Measurements from ENCODE around the gene GTF3C1.
"Not testable (repeated sequence)": the region's sequence is repeated elsewhere in the genome, so short reads cannot be mapped to it uniquely, and the experiment has no call there.

The GTF3C1 gene

GRCh38 chr16:27462846-27463682 lies 86.6 kb downstream of the GTF3C1 start:
- no peak for DNase-seq (ENCODE audit: low read depth in 2 of 2)

- no peak for DNase-seq (ENCODE audit: low read depth in 2 of 2)
These were observed 87.4 kb downstream of the GTF3C1 start for GRCh38 chr16:27462200-27462845.

DNA sequence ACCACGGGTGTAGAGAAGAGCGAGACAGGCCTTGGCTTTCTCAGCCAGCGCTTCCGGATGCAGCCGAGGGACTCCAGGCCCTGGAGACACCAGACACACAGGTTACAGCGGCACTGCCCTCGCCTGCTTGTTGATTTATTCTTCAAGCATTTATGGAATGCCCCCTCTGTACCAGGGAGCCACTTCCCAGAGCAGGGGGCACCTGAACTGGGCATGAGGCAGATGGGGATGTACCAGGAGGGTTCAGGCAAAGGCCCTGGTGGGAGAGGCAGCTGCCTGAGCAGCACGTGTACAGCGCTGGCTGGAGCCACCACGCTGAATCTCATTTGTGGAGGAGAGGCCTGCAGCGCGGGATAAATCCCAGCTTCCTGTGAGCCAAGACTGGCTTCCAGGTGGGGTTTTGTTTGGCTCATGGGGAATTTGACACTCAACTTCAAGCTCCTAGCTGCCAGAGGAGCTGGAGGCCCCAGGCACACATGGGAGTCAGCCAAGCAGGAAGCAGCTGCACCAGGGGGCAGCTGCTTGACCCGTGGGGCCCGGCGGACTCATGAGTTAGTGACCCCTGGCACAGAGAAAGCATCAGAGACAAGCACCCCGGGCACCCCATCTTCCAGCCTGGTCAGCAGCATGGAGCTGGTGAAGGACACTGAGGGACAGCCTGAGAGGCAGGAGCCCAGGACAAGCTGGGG lies 88.1 kb downstream of the GTF3C1 start:
- no peak for DNase-seq (ENCODE audit: low read depth in 2 of 2)

GRCh38 chr16:27460663-27461482 lies 88.8 kb downstream of the GTF3C1 start:
- DNase-seq (ENCODE audit: low read depth in 2 of 2): no peak

DNA sequence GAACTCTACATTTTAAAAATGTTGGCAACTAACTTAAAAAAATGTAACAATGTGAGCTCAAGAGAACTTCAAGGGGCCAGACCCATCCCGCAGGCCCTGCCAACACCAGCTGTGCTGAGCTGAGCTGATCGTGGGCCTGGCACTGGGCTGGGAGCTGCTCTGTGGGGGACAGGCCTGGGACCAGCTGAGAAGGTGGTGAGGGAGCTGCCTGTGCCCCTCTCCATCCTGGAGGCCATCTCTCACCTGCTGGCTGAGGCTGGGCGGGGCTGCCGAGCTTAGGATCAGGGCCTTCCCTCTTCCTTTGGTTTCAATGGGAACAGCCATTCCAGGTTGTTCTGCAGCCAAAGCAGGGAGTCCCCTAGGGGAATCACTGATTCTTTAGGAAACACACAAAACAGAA lies 89.5 kb downstream of the GTF3C1 start:
- DNase-seq (ENCODE audit: low read depth in 2 of 2): no peak

DNA sequence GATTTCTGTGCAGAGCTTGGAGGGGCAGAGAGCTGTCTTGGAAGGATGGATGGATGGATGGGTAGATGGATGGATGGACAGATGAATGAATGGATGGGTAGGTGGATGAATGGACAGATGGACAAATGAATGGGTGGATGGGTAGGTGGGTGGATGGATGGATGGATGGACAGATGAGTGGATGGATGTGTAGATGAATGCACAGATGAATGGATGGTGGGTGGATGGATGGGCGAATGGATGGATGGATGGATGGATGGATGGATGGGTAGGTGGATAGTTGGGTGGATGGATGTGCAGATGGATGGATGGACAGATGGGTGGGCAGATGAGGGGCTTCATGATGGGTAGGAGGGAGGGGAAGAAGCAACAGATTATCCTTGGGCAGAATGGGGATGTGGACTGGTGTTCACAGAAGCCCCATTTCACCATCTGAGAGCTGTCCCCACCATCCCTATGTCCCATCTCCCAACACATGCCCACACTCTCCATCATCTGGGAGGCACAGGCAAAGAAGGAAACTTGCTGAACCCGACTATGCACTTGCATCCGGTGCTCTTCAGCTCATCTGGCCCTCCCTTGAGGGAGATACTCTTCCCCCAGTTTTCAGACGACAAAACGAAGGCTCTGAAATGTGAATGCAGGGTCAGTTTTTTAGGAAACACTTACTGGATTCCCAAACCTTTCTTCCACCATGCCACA lies 90.6 kb downstream of the GTF3C1 start:
- DNase-seq (ENCODE audit: low read depth in 2 of 2): no peak

GRCh38 chr16:27458258-27458657 lies 91.5 kb downstream of the GTF3C1 start:
- no peak for DNase-seq (ENCODE audit: low read depth in 2 of 2)

DNA sequence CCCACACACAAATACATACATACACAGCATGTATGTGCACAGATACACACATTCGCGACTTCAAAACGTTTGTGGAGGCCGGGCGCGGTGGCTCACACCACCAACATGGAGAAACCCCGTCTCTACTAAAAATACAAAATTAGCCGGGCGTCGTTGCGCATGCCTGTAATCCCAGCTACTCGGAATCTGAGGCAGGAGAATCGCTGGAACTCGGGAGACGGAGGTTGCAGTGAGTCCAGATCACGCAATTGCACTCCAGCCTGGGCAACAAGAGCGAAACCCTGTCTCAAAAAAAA lies 92.2 kb downstream of the GTF3C1 start:
- not testable (repeated sequence) for DNase-seq (ENCODE audit: low read depth in 2 of 2)

- DNase-seq (ENCODE audit: low read depth in 2 of 2): no peak
These were observed 94.0 kb downstream of the GTF3C1 start for GRCh38 chr16:27455700-27456099.

GRCh38 chr16:27453494-27453825 lies 96.3 kb downstream of the GTF3C1 start:
- no peak for DNase-seq (ENCODE audit: low read depth in 2 of 2)

GRCh38 chr16:27452569-27453493 lies 96.9 kb downstream of the GTF3C1 start:
- DNase-seq (ENCODE audit: low read depth in 2 of 2): no peak

DNA sequence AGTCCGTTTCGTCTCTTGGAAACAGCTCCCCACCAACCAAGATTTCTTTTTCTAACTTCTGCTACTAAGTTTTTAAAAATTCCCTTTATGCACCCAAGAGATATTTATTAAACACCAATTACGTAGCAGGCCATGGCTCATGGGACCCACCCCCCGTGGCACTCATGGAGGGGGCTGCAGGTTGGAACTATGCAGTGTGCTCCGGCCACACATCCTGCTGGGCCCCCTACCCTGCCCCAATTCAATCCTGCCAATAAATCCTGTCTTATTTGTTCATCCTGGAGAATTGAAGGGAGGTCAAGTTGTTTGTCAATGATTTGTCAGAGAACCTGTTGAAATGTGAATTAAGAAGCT lies 99.5 kb downstream of the GTF3C1 start:
- no peak for DNase-seq (ENCODE audit: low read depth in 2 of 2)

- peak; percentile 59 to 61 for DNase-seq (ENCODE audit: low read depth in 2 of 2)
These were observed 100.1 kb downstream of the GTF3C1 start for GRCh38 chr16:27449434-27450195.

- no peak for DNase-seq (ENCODE audit: low read depth in 2 of 2)
These were observed 100.9 kb downstream of the GTF3C1 start for GRCh38 chr16:27448532-27449433.

DNA sequence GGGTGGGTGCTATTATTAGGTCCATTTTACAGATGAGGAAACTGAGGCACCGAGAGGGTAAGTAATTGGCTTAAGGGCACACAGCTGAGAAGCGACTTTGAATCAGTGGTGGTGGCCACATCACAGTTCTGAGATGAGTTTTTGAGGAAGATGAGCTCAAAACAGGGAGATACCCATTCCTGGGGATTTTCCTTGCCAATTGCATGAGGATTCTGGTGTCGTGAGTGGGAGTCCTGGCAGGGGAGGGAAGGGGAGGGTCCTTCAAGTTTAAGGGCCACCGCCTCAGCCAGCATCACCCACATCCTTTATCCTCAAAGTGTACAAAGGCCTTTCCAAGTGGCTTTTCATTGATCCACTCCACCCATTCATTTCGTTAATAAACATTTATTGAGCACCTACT lies 102.4 kb downstream of the GTF3C1 start:
- DNase-seq (ENCODE audit: low read depth in 2 of 2): no peak

GRCh38 chr16:27446721-27447120 lies 103.0 kb downstream of the GTF3C1 start:
- DNase-seq (ENCODE audit: low read depth in 2 of 2): peak; percentile 30 to 60

GRCh38 chr16:27445502-27446175 lies 104.1 kb downstream of the GTF3C1 start:
- no peak for DNase-seq (ENCODE audit: low read depth in 2 of 2)

GRCh38 chr16:27444470-27444869 lies 105.2 kb downstream of the GTF3C1 start:
- DNase-seq (ENCODE audit: low read depth in 2 of 2): no peak
